Limb (tissue), 2 donors: ENCODE measurements around the gene SLC24A3.

Experiments used
- DNase-seq, 2 donors: peaks; one replicate each; pipeline ENCODE4 v3.0.0-alpha.2; 2016; ENCODE audit errors: extremely low spot score in 2 of 2

The SLC24A3 gene

DNA sequence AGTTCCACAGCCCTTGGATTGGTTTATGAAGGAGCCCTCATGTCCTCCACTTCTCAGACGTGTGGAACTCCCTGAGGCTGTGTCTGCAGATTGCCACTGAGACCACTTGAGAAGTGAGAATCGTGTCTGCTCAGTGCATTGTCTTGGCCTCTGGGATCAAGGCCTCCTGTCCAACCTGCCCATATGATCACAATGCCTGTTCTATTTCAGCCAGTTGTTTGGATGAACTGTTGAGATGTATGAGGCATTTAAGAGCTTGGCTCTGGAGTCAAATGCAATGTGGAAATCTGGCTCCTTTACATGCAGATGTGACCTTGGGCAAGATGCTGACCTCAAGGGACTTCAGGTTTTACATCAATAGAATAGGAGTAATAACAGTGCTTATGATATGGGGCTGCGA is 125.9 kb downstream of the SLC24A3 start:
- no peak for DNase-seq

DNA sequence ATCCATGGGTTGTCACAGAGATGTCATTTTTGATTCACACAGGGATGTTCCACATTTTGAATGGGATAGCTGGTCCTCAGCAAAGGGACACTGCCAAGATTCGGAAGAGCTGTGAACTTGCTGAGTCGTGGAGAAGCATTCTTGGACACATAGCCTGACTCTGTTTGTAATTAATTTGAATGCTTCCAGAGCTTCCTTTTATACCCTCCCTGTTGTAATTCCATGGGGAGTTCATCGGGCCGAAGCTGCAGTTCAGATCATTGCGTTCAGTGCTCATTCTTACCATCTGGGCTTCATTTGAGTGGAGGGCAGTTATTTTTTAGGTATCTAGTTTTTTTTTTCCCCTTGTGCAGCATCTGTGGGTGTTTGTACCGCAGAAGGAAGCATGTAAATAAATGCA is 126.5 kb downstream of the SLC24A3 start:
- no peak for DNase-seq

DNA sequence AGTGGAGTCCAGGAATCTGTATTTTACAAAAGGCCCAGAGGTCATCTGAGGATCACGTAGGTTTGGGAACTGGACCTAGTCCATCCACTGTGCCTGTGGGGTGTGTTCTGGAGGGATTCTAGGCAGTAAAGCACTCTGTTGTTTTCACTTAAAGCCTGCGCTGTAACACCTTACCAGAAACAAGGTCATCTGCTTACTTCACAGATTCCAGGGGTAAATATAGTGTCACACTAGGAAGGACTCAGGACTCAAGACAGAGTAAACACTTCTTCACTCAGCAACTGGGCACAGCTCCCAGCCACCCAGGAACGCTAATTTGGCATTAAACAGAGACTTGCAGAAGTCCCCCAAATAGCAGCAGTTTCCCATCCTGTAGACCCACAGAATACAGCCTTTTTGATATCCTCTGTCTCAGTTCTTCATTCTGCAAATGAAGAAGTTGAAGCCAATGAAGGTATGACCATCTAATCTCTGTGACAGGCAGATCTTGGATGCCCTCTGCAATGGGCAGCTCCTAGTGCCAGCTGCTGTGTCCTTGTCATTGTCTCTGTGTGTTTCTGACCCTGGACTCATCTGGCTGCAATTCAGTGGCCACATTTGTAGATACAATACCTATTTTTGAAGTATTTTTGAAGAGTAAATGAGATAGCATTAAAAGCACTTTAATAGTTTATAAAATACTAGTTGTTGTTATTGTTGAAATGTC is 129.1 kb downstream of the SLC24A3 start:
- DNase-seq, result no peak

DNA sequence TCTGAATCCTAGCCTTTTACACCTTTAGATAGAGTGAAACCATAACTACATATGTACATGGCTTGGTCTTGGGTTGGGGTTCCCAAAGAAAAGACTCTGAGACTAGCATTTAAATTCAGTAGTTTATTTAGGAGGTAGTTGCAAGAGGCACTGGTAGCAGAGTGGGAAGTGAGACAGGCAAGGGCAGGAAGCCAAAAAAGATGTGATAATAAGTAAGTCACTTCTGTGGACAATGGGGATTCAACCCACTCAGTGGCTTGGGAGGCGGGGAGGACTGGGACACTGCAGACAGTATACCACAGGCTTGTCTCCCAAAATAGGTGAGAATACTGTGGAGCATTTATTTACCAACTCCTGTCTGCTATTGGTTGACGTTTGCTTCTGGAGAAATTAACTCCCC is 131.9 kb downstream of the SLC24A3 start:
- no peak for DNase-seq

DNA sequence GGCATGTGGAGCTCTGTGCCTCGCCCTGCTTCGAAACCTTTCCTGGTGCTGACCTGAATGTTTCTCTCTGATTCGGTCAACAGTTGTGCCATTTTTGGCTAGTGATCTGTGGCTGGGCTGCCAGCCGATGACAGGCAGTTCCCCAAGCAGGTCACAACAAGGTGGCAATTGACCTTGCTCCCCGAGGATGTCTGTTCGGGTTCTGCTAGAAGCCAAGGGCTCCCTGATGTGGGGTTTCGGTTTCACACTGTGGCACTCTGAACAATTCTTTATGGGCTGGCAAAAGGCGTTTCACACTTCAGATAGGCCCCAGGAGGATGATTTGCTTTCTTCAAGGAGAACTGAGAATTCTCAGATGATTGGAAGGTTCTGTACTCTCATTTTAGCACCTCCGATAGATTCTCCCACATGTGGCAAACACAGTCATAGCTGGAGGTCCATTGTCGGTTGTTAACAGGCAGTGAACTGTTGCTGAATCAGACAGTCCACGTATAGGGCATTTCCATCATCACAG is 135.6 kb downstream of the SLC24A3 start:
- no peak for DNase-seq

DNA sequence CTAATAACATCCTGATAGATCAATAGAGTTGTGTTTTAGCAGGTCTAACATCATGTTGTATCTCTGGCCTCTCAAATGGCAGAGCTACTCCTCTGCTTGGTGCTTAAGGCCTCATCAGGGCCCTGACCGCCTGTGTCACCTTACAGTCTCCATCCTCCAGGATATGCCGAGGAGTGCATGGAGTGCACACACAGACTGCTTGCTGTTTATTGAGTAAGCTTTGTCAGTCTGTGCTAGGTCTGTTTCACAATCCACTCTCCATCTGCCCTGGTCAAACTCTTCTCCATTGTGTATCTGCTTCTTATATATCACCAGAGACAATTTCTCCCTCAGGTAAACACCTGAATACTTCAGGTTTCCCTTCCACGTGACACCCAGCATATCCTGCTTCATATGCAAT is 136.1 kb downstream of the SLC24A3 start:
- no peak for DNase-seq

DNA sequence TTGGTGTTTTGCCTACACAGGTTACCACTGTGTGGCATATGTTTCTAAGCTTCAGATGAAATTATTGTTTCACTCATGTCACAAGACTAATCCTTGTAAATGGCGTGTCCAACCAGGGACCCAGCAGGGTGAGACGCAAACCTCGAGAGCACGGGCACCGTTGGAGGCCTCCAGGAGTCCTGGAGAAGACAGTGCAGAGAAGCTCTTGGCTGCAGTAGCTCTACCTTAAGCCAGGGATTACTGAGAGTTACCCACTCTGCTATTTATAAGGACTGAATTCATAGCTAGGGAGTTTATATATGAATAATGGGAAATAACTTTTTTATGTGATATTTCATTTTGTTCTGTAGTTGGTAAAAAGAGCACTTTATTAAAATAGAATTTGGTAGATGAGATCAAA is 137.4 kb downstream of the SLC24A3 start:
- DNase-seq, result no peak

DNA sequence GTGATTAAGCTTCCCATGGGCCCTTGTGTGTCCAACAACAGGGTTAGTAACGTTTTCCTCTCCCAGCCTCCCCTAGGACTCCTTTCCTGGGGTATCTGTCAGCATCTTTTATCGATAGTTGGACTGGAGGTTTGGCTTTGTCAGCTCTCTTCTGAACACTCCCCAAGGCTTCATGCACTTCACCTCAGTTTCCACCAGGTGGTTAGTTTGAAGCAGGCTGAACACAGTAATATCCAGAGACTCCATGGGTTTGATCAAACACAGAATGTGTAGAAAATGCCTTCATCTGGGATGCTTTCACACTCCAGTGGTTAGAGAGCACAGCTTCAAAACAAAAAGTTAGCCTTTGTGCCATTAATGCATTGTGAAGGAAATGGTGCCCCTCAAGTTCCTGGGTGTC is 139.1 kb downstream of the SLC24A3 start:
- no peak for DNase-seq

DNA sequence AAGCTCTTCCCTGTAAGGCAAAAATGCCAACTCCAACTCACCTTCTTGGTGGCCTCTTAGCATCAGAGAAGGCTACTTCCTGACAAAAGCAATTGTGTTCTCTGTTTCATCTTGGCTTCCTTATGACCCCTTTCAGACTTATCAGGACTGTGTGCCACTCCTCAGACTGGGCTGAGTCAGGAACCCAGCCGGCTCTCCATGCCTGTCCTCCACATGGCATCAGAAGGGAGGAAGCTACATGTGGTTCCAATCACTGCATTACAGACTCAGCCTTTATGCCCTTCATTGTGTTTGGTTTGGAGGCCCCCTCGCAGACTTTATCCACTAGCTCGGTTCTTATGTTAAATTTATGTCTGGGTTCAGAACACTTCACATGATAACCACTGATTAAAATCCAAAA is 142.5 kb downstream of the SLC24A3 start:
- DNase-seq, result no peak

DNA sequence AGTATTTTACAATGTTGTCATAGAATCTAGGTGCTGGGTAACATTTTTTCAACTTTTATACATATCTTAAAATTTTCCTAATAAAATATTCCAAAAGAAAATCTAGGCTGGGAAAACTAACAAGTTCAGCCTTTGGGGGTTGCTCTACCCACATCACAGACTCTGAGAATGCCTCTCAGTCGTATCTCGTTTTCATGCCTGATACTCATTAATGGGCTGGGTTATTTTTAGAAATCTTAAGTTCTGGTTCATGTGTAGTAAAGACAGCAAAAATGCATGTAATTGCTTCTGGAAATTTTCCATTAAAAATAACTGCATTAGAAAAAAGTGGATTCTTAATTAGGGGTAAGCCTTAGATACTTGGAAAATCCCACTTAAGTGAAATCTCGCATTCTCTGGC is 149.3 kb downstream of the SLC24A3 start:
- DNase-seq, result no peak

DNA sequence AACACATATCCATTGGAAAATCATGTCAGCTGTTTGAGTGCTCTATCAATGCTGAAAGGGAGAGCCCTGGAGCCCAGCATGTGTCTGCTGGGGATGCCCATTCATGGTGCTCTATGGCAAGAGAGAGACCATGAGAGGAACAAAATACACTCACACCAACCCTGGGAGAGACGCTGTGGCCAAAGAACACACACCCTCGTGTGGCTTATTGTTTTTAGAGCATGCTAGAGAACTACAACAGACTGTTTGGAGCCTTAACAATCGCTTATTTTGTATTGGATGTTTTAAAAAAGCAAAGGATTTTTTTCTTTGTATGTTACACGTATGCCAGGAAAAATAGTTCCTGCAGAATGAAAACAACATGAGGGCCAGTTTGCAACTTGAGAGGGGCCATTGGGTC is 151.0 kb downstream of the SLC24A3 start:
- DNase-seq, result no peak

DNA sequence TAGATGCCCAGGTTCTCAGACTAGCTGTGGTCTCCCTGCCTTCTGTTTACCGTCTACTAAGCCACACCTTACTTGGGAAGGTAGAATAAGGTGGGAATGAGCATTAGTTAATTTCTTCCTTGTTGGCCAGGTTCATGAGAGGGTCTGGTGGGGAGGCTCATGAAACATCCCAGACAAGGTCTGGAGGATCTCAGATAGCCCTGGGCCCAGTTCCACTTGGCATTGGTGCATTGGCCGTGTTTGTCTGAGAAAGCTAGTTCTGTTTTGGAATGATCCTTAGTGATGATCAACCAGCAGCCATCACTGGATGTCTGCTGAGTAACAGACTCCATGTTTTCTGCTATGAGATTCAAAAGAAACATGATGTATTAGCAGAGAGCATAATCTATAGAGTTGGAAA is 155.1 kb downstream of the SLC24A3 start:
- DNase-seq, result no peak

DNA sequence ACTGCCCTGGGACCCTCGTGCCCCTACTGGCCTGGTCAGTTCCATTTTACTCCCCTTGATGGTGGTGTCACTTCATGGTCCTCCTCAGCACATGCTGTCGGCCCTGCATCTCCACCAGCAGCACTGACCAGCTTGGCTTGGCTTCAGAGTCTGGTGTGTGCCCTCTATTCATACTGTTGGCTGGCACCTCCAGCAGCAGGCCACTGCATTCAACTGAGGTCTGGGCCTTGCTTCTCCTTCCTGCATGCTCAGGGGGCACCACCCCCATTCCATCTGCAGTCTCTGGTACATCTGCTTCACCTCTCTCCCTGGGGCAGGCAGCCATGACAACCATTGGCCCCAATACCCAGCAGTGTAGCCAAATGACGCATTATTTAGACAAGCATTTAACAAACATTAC is 155.9 kb downstream of the SLC24A3 start:
- no peak for DNase-seq

DNA sequence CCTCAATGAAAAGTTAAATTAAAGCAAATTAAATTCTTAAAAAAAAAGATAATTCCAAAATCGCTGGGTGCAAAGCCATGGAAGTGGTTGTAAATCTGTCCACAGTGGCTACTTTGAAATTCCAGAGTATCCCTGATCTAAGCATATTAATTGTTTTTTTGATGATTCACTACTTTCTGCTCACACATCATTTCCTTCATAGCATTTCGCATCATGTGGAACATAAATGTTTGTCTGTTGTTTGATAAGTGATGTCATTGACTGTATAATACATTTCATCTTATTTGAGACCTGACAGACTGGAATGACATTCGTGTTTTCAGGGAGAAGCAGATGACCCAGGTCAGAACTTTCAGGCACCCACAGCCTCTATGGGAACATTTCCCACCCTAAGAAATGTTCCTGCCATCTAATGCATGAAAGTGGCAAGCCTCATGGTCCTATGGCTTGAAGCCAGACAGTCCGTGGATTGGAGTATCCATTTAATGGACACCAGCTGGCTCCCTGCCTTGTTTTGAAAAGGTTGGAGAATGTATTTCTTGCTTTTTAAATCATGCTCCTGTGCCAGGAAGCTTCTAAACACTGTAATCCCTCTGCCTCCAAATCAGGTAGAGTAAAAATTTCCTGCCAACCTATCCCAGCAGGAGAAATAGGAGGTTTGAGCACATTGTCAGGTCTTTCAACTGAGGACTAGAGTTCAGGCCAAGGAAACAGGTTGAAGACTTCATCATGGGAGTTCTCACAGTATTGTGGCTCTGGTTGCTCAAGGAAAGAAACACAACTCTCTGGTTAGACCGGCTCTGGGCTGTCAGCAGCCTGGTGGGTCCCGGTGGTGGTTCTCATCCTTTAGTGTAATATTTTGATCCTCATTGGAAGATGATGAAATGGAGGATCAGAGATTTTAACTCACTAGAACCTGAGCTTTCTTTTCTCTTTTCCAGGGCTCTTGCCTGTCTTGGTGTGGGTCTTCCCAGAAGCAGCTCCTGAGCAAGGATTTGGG is 157.9 kb downstream of the SLC24A3 start:
- no peak for DNase-seq

DNA sequence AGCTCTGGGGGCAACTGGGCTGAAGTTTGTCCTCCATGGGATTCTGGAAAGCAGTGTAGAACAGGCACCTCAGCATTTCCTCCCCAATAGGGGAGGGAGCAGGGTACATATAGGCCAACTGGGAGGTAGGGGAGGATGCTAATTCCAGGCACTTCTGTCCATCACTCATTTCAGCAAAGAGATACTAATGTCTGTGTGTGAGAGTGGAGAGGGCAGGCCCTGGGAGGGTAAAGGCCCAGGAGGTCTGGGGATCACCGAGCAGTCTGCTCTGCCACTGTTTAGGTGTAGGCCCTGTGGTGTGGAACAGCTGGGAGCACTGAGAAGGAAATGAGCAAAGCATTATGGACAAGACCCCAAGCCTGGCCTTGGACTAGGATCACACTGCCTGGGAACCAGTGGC is 158.7 kb downstream of the SLC24A3 start:
- DNase-seq, result no peak

DNA sequence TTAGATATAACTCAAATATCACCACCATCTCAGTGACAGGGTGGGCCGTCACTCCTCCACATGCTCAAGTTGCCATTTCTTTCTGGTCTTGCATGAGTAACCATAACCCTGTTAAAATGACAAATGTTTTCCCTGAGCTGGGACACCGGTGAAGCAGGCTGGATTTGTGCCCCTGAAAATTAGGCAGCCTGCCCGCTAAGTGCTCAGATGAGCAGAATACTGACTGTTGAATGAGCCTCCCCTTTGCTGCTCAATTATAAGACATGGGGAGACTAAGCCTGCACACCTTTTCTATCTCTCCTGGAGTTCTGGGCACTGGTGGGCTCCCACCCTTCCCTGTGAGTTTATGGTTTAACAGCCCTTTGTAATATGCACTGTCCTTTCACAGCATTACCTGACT is 161.8 kb downstream of the SLC24A3 start:
- no peak for DNase-seq

DNA sequence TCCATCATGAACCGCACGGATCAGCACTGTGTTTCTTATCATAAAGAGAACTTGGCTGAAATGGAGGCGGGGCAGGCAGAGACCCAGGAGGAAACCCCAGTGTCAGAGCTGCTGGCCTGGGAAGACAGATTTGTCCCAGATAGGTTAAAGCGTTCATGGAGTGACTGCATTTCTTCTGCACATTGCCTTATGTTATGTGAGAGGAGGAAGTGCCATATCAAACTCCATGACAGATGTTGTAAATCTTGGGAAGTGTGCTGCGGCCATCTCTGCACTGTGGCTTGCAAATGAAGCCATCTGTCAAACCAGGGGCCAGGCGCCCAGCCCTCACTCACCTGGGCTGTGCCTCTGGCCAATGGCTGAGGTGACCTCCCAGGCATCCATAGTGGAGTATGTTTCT is 163.0 kb downstream of the SLC24A3 start:
- no peak for DNase-seq

DNA sequence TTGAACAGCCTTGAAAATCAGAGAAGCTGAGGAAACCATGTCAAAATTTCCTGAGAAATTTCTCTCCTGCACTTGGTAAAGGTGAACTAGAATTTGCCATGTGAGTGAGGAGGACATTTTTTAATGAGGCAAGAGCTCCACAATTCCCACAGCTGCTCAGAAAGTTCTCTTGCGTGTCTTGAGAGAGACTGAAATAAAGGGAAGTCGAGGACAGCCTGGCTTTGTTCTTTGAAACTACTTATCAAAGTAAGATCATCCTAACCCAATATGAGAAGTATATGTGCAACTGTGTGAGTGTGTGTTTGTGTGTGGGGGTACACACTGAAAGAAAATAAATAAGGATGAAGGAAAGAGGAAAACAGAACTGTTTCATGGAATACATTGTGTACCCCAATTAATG is 163.4 kb downstream of the SLC24A3 start:
- DNase-seq, result no peak

DNA sequence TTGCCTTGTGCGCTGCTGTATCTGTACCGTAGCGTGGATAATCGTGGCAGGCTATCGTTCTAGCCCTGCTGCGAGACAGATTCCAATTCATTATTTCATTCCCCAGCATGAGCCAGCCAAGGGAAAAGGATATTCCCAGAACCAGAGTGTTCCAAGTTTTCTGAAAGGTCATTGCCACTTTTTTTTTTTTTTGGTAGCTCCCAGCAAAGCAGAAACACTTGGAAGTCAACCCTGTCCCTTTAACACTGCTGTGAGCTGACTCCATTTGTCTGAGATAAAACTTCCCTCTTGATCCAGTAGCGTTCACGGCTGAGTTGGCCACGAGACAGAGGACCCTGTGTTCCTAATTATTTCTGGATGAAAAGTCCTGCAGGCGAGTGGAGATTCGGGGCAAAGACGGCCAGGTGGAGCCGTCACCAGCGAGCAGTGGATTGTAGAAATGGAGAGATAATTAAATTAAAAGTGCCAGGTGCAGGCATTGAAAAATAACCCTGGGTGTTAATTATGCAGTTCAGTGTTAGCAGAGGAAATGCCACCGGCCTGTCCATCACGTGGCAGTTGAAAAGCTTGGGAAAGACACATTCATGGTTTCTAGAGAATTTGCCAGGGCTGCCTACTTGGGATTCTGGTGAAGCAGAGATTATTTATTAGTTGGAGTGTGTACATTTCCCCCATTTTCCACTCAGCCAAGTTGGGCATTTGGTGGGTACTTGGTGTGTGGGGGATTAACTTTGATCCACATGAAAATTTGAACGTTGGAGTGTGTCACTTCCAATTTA is 164.2 kb downstream of the SLC24A3 start:
- DNase-seq, result no peak

DNA sequence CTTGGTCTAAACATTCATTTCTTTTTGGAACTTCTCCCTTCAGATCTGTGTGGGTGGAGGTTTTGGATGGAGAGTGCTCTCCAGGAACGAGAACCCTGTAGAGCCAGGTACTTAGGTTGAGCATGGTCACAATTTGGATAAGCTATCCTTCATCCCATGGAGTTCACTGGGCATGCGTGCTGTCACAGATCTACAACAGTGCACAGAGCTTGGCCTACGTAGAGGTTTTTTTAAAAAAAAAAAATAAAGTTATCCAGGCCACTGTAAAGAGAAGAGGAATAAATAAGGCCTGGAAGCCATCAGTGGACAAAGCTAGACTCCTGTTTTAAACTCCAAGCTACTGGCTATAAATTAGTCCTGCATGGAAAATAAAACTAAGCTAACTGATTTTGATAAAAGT is 165.6 kb downstream of the SLC24A3 start:
- no peak for DNase-seq

DNA sequence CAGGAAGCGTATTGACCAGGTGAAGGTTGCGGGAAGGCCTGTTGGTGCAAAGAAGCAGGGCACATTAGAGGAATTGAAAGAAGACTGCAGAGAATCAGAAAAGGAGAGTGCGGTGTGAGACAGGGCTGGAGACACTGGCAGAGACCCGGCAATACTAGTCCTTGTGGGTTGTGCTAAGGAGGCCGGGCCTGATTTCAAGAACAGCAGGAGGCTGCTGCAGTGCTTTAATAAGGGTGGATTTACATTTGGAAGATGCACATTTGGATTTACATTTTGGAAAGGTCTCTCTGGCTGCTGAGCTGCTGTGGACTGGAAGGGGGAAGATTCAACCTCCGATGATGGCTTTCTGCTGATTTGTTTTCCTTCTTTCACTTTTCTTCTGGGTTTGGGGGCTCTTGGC is 167.8 kb downstream of the SLC24A3 start:
- no peak for DNase-seq

DNA sequence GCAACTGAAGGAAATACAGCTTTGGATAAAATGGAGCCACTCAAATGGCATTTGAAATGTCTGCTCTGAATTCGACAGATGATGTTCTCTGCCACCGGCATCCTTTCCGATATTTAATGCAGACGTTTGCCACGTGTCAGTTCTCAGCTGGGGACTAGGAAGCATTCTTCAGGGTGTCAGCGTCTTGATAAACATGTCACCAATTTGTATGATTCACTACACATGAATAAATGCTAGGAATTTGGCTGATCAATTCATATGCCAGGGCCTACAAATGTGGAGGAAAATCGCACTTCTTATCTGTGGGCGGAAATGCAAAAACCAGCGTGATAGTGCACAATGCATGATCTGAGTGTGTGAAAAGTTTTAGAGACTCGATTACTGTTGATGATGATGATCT is 169.5 kb downstream of the SLC24A3 start:
- DNase-seq, result no peak
